NAMALWA (cell line): Measurements from ENCODE around the gene VPS52.
A peak's percentile ranks its signal among the peaks of the same experiment; 100 is the strongest.

ENCODE experiments used
- DNase-seq: peaks from one replicate; pipeline ENCODE4 v3.0.0-alpha.2; 2015; ENCODE audit warnings: low spot score

The VPS52 gene

GRCh38 chr6:33271468-33272274 lies at the start of gene VPS52, which contains the start of gene RPS18:
TSS of gene VPS52 (minus strand) at chr6:33271876. CDS start at chr6:33271675, 201 bp downstream.
TSS of gene RPS18 (plus strand) at chr6:33272075. CDS start at chr6:33272120, 45 bp downstream.
- DNase-seq, result peak; percentile 99

GRCh38 chr6:33321227-33321626 lies 49.6 kb upstream of the VPS52 start:
- no peak for DNase-seq

- DNase-seq, result no peak
Measured at GRCh38 chr6:33320315-33321181, 48.9 kb upstream of the VPS52 start.

DNA sequence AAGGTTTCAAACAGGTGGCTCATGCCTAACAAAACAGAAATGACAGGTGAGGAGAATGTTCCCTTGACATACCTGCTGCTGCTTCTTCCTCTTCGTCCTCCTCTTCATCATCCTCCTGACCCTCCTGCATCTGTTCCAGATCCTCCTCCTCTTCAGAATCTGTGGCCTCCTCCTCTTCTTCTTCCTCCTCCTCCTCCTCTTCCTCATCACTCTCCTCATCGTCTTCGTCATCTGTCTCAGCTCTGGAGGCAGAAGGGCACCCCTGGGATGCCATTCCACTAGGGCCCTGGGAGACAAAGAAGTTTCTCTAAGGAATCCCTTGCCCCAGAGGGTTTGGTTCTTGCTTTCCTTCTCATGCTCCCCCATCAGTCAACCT lies 48.3 kb upstream of the VPS52 start:
- no peak for DNase-seq

DNA sequence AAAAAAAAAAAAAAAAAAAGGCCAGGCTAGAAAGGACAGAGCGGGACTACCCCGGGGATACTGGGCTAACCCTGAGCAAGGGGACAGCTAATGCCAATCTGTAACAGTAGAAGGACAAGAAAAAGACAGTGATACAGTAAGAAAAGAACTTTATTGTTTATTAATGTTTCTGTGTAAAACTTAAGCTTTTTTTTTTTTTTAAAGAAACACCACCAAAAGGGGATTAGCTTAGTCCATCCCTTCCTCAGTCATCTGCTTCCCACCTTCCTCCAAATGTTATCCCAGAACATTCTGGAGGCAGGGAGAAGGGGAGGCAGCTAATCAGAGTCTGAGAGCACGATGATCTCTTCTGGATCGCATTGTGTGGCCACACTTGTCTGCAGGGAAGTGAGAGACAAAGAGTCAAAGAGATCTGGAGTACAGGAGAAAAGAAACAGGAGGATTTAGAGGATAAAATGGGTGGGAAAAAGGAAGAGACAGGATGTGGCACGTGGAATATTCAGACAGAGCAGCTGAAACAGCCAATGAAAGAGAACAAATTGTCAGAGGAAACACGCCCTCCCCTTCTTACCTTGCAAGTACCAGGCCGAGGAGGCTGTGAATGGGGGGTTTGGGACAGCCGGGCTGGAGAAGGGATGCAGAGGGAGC lies 46.9 kb upstream of the VPS52 start:
- DNase-seq, result no peak

DNA sequence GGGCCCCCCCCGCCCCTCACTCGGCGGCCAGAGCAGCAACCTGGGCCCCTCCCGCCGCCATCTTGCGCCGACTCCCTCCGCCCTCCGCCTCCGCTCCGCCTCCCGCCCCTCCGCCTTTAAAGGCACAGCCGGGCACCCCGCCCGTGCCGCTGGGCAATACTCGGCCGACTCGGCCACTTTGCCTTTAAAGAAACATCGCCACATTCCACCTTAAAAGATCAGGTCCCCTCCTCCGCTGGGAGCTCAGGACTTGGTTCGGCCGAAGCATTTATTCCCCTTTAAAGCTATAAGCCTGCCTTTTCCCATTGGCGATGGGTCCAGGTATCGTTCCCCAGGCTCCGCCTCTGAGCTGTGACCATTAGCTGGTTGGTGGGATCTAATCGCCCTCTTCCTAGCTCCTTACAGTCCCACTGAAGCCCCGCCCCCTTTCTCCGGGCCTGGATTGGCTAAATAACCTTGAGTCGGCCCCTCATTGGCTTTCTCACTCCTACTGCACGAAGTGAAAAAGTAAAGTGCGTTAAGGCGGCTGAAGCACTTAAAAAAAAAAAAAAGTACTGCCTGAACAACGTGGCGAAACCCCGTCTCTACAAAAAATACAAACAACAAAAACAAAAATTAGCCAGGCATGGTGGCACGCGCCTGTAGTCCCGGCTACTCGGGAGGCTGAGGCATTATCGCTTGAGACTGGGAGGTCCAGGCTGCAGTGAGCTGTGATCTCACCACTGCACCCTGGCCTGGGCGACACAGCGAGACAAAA lies 46.2 kb upstream of the VPS52 start, which contains the start of gene ZBTB22:
Gene ZBTB22 (minus strand): TSS at position 76 of the 757 bp plus-strand sequence. CDS start 828 bp downstream, outside the sequence.
- DNase-seq, result peak; percentile 99

- no peak for DNase-seq
Measured at GRCh38 chr6:33317419-33317668, 45.7 kb upstream of the VPS52 start.

DNA sequence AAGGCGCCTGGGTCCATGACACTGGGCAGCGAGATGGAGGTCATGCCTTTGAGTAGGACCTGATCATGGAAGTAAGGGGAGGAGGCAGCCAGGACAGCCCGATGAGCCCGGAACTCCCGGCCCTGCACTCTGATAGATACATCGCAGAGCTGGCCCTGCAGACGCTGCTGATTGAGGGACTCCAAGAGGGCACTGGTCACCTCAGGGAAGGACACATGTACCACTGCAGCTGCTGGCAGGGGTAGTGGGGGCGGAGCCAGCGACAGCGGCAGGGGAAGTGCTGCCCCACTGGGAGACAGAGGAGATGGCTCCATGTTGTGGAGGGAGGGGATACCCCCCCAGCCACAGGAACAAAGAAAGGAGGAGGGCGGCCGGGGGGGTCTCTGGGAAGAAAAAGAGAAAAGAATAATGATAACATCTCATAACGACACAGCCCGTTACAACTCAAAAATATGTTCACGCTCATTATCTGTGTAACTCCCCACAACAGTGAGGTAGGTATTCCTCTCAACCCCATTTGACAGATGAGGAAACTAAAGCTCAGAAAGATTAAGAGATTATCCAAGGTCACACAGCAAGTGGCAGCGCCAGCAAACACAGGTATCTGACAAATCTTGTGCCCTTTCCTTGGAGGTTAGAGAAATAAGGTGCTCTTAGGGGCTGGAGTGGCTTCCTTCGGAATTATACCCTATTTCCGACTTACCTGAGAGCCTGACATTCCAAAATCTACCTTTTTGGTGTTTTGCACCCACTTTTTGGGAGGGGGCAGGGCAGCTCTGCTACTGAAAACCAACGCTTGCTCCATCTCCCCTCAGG lies 45.1 kb upstream of the VPS52 start:
- peak; percentile 44 for DNase-seq

- no peak for DNase-seq
Measured at GRCh38 chr6:33315793-33316602, 44.3 kb upstream of the VPS52 start.

DNA sequence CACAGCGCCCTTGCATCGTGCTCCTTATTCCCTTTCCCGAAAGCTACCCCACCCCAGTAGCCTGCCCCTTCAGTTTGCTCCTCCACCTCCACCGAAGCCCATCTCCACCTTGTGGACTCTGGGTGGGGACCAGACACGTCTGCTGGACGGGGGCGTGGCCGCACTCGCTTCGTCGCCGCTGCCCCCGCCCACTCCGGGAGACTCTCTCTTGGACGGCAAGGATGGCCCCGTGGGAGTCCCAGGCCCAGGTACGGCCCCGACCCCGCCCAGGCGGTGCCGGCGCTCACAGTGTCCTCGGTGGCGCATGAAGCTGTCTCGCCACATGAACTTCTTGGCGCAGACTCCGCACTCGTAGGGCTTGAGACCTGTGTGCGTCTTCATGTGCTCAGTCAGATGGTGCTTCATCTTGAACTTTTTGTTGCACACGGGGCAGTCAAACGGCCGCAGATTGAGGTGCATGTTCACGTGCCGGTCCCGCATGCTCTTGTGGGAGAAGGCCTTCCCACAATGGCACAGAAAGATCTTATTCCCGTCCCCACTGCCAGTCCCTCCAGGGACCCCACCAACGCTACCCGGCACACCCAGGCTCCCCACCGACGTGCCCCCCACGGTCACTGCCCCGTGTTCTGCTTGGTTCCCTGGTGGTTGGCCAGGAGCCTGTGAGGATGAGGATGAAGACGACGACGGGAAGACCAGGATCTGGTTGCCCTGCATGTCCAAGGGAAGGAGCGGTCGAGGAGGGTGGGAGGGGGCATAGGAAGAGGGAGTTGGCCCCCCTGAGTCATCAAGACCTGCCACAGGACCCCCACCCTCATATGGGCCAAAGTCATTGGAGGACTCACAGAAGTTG lies 43.5 kb upstream of the VPS52 start:
- peak; percentile 36 for DNase-seq

- peak; percentile 85 for DNase-seq
Measured at GRCh38 chr6:33314515-33314942, 42.9 kb upstream of the VPS52 start.

GRCh38 chr6:33313709-33314514 lies 42.2 kb upstream of the VPS52 start, which contains the start of gene TAPBP:
TSS of gene TAPBP (minus strand) at chr6:33314078. CDS start at chr6:33314041, 37 bp downstream.
- DNase-seq, result peak; percentile 95

DNA sequence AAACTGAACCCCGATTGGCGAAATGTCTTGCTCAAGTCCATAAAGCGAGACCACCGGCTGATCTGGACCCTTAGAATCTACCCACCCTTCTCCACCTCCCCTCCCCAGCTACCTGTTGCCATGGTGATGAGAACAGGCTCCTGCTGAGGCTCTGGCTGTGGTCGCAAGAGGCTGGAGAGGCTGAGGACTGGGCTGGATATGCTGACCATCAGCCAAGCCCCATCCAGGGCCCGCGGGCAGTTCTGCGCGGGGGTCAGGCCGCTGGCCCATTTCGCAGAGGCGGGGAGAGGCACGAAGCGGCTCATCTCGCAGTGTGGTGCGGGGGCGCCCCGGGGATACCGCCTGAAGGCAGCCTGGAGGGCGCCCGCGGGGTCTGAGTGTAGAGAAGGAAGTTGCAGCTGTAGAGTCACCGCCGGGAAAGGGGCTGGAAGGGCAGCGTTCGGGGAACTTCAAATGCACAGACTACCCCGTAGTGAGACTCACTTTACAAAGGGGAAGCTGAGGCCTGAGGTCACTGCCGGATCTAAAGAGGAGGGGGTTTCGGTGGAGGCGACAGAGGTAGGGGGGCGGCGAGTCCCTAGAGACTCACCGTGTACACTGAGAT lies 41.5 kb upstream of the VPS52 start:
- DNase-seq, result peak; percentile 68

DNA sequence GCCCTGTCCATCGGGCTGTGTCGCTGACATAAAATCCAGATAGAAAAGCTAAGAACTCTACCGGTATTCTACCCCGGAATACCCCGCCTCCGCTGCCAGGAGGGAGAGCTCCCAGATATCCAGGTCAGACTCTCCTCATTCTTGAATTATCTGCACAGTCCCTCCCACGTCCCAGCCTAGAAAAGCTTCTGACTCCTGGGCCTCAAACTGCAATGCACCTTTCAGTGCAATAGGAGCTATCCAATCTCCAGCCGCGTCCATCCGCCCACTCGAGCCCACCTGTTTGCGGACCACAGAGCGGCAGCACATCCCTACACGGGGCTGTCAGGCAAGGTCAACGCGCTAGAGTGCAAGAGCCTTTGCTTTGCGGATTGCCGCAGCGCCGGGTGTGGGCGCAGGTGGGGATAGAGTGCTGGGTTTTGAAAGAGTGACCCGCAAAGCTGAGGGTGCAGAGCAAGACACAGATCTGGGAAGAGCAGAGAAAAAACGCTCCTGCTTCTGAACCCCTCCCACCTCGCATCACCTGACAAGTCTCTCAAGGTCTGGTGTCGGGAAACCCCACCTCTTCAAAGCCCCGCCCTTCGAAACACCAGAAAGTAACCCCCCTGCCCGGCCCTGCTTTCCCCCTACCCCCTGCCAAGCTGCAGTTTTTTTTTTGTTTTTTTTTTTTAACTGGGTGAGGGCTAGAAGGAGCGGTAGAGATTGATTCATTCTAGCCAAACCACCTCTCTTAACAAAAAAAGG lies 40.9 kb upstream of the VPS52 start:
- peak; percentile 86 for DNase-seq

DNA sequence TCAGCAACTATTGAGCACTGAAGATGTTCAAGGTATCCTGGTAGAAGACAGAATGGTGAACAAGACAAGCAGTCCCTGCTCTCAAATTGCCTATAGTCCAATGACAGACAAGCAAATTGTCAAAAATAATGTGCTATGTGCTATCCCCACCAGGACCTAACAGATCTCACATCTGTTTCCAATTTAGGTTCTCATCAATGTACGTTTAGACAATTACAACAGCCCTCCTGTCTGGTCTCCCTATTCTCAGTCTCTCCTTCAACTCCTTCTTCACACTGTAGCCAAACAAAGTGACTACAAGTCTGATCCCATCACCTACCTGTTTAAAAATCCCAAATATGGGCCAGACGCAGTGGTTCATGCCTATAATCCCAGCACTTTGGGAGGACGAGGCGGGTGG lies 34.7 kb upstream of the VPS52 start:
- DNase-seq, result no peak

DNA sequence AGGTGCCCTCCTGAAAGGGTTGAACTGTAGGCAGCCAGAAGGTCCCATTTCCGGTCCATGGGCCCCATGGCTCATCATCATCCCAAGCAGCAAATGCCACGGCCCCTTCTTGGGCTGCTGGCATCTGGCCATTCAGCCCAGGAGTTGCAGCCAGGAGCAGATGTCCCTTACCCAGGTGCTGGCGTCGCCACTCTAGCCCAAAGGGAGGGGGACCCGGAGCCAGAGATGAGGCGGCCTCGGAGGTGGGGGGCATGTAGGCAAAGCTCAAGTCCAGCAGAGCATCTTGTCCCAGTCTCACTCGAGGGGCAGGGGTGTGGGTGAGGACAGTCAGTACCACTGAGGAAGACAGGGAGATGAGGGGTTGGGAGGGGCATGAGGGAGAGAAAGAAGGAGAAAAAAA lies 33.4 kb upstream of the VPS52 start:
- no peak for DNase-seq

DNA sequence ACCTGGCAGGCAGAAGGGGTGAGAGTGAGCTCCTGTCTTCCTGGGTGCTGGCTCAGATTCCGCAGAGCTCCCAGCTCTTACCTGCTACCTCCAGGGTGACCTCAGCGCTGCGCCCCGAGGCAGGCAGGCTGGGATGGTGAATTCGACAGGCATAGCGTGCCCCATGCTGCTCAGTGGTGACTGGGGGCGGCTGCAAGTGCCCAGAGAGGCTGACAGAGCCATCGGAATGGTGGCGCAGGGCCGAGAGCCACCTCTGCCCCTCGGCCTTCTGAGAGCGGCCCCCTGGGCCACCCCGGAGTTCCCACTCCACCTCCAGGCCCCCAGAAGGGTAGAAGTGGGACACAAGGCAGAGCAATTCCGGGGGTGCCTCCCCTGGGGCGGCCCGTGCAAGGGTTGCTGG lies 32.5 kb upstream of the VPS52 start:
- no peak for DNase-seq
